ENCODE results near the gene CABP2. TPM values are rescaled to one million over a fixed set of nuclear protein-coding genes. Genes with fewer than 3 reads are reported as not detected.
"Not testable (repeated sequence)": the region's sequence is repeated elsewhere in the genome, so short reads cannot be mapped to it uniquely, and the experiment has no call there.

The CABP2 gene
- total RNA-seq, 1 donor from 2014 or later = not detected

GRCh38 chr11:67548555-67549110 is 25.4 kb upstream of the CABP2 start:
- Histone ChIP-seq H3K27me3 (ENCODE audit: low read depth) (no peaks in the 10 kb centered on the region), H3K9me3 (no peaks in the 10 kb centered on the region), H3K4me1 (peaks cover 8% of the 10 kb centered on the region), H3K27ac (no peak overlapping the region), H3K36me3 (no peaks in the 10 kb centered on the region), H3K4me3 (no peak overlapping the region)
- peak; percentile 57 to 72 for ATAC-seq
- DNase-seq = no peak
- intact Hi-C loops (cut with DNase I) = no loop called here
- TF ChIP-seq CTCF (IDR thresholded peaks at IDR 0.05) = no peak

- H3K9me3 ChIP-seq; H3K4me1 ChIP-seq; H3K4me3 ChIP-seq; H3K27me3 ChIP-seq (ENCODE audit: low read depth); H3K36me3 ChIP-seq; DNase-seq; H3K27ac ChIP-seq; intact Hi-C loops (cut with DNase I); ATAC-seq: not testable (repeated sequence)
These were observed 24.9 kb upstream of the CABP2 start for GRCh38 chr11:67548112-67548511.

- Histone ChIP-seq H3K27me3 (ENCODE audit: low read depth) (no peaks in the 10 kb centered on the region), H3K27ac (peak overlapping the region; percentile 58), H3K9me3 (no peaks in the 10 kb centered on the region), H3K4me3 (no peak overlapping the region), H3K36me3 (no peaks in the 10 kb centered on the region), H3K4me1 (peaks cover 8% of the 10 kb centered on the region)
- TF ChIP-seq CTCF (IDR thresholded peaks at IDR 0.05) = no peak
- no peak for DNase-seq
- intact Hi-C loops (cut with DNase I) = no loop called here
- ATAC-seq = peak; percentile 15
These were observed 22.0 kb upstream of the CABP2 start for GRCh38 chr11:67545280-67545679.

GRCh38 chr11:67544616-67545242 is 21.5 kb upstream of the CABP2 start:
- Histone ChIP-seq H3K4me3 (no peak overlapping the region), H3K36me3 (no peaks in the 10 kb centered on the region), H3K4me1 (peaks cover 8% of the 10 kb centered on the region), H3K27me3 (ENCODE audit: low read depth) (no peaks in the 10 kb centered on the region), H3K9me3 (no peaks in the 10 kb centered on the region), H3K27ac (peak overlapping the region; percentile 58)
- TF ChIP-seq CTCF (IDR thresholded peaks at IDR 0.05) = no peak
- ATAC-seq = peak; percentile 45 to 75
- DNase-seq = no peak
- intact Hi-C loops (cut with DNase I) = no loop called here

- intact Hi-C loops (cut with DNase I) = no loop called here
- no peak for TF ChIP-seq CTCF (IDR thresholded peaks at IDR 0.05)
These were observed 20.3 kb upstream of the CABP2 start for GRCh38 chr11:67543585-67543984.

GRCh38 chr11:67542971-67543370 is 19.7 kb upstream of the CABP2 start:
- DNase-seq = no peak
- H3K4me1 ChIP-seq = peaks cover 8% of the 10 kb centered on the region
- no peaks in the 10 kb centered on the region for H3K27me3 ChIP-seq (ENCODE audit: low read depth)
- H3K36me3 ChIP-seq = no peaks in the 10 kb centered on the region
- H3K4me3 ChIP-seq = no peak overlapping the region
- H3K27ac ChIP-seq = no peak overlapping the region
- no peak for ATAC-seq
- TF ChIP-seq CTCF (IDR thresholded peaks at IDR 0.05) = no peak
- no peaks in the 10 kb centered on the region for H3K9me3 ChIP-seq
- intact Hi-C loops (cut with DNase I) = no loop called here

More at GRCh38 chr11:67543585-67543984, 20.3 kb upstream of the CABP2 start:
- Histone ChIP-seq H3K27me3 (ENCODE audit: low read depth) (no peaks in the 10 kb centered on the region), H3K9me3 (no peaks in the 10 kb centered on the region), H3K27ac (no peak overlapping the region), H3K4me1 (peaks cover 8% of the 10 kb centered on the region), H3K4me3 (no peak overlapping the region), H3K36me3 (no peaks in the 10 kb centered on the region)
- ATAC-seq (no peak), DNase-seq (no peak)

Data from lower lobe of right lung (tissue), 2 donors.